CD4-positive, alpha-beta T cell treated with Interleukin-4 for 4 hours (primary cell): ENCODE data around the gene NGEF.

Source experiments
- DNase-seq: peaks from one replicate; pipeline ENCODE4 v3.0.0-alpha.2; 2020

Gene NGEF

DNA sequence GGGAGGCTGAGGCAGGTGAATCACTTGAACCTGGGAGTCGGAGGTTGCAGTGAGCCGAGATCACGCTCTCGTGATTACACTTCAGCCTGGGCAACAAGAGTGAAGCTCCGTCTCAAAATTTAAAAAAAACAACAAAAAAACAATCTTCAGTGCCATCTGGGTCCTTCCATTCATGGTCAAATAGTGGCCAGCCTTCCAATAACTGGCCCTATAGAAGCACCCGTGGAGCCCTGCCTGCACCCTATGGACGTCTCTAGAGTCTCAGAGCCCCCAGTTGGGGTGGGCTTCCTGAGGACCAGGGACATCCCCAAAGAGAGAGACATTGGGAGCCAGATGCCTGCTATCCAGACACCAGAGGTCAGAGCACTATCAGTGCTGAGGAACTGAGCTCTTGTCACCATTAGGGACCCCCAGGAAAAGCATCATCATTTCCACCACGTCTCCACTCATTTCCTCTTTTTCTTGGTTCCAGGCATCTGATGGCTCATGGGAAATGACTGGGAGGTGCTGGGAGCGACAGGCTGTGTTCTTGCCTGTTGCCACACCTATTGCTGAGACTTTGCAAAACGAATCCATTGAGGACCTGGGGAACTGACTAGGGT is 28.8 kb upstream of the NGEF start:
- DNase-seq = no peak

DNA sequence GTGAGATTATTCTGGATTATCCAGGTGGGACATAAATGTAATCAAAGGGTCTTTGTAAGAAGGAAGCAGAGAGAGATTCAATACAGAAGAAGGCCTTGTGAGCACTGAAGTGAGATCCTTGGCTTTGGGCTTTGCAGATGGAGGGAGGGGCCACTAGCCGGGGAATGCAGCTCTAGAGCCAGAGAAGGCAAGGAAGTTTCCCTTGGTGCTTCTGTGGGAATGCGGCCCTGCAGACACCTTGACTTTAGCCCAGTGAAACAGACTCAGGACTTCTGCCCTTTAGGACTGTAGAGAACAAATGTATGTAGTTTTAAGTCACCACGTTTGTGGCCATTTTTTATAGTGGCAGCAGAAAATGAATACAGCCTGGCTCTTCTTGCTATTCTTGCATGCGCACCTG is 27.5 kb upstream of the NGEF start:
- no peak for DNase-seq

DNA sequence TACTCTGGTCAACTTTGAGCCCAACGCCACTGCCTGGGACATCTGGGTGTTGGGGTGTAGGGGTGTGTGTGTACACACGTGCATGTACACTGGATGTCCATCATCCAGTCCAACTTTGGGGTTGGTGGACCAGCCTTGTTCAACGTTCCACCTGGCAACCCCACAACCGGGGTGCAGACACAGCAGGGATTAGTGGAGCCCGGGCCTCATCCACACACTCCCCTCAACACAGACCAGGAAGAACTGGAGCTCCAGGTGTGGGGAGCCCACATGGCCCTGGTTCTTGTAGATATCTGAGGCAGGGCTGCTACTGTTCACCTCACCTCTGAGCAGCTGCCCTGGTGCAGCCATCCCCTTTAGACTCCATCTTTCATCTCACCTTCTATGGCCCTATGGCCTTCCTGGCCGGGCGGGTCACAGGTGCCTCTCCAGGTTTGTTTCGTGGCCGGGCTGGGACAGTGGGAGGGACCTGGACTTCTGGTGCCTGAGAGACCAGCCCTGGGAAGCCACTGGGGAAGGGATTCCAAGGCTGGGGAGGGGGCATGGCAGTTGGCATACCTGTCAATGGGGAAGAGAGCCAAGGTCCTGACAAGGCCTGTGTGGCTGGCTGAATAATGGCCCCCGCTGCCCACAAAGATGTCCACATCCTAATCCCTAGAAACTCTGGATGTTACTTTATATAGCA is 26.9 kb upstream of the NGEF start:
- DNase-seq = no peak

DNA sequence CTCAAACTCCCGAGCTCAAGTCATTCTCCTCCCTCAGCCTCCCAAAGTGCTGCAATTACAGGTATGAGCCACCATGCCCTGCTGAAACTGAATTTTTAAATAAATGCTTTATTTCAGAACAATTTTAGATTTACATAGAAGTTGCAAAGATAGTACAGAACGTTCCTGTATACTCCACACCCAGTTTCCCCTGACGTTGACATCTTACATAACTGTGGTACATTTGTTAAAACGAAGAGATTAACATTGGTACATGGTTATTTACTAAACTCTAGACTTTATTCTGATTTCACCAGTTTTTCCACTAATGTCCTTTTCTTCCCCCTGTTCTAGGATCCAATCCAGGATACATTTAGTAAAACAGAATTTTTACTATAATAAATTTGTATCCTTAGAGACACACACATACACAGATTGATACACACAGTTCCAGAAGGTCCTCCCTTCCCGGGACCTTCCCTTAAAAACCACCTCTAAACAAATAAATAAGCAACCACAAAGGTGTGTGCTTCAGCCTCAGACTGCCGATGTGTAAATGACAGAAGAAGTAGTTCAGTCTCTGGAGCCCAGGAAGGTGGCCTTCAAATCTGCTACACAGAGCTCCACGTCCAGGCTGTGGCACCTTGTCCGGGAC is 26.3 kb upstream of the NGEF start:
- no peak for DNase-seq

DNA sequence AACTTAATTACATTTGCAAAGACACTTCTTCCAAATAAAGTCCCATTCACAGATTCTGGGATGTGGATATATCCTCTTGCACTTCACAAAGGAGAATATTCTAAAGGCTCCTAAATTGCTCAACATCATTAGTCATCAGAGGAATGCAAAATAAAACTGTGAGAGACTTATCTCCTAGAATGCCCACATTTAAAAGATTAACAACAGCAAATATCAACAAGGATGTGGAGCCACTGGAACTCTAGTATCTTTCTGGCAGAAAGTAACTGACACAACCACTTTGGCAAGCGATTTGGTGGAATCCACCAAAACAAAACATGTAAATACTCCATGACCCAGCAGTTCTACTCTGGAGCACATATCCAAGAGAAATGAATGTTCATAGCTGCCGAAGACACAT is 24.0 kb upstream of the NGEF start:
- DNase-seq = no peak

DNA sequence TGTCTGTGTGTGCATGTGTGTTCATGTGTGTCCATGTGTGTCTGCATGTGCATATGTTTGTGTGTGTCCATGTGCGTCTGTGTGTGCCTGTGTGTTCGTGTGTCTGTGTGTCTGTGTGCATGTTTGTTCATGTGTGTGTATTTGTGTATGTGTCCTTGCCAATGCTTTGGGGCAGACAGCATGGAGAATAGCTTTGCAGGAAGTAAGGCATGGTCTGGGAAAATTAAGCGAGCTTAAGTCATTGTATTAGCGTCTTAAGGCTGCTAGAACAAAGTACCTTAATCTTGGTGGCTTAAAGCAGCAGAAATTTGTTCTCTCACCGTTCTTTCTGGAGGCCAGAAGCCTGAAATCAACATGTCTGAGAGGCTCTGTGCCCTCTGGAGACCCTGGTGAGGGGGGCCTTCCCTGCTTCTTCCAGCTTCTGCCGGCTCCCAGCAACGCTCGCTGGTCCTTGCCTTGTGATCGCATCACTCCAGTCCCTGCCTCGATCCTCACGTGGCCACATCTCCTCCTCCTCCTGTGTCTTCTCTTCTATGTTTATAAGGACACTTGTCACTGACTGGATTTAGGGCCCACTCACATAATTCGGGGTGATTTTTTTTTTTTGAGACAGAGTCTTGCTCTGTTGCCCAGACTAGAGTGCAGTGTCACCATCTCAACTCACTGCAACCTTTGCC is 23.2 kb upstream of the NGEF start:
- DNase-seq = no peak

DNA sequence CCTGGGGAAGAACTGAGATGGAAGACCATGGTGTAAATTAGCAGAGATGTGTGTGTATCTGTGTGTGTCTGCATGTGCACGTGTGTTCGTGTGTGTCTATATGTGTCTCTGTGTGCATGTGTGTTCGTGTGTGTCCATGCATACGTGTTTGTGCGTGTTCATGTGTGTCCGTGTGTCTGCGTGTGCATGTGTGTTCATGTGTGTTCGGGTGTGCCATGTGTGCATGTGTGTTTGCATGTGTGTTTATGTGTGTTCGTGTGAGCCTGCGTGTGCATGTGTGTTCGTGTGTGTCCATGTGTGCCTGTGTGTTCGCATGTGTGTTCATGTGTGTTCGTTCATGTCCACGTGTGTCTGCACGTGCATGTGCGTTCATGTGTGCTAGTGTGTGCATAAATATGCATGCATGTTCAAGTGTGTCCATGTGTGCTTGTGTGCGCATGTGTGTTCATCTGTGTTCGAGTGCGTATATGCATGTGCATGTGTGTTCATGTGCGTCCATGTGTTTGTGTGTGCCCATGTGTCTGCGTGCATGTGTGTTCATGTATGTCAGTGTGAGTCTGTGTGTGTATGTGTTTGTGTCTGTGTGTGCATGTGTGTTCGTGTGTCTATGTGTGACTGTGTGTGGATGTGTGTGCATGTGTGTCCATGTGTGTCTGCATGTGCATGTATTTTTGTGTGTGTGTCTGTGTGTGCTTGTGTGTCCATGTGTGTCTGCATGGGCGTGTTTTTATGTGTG is 22.5 kb upstream of the NGEF start:
- no peak for DNase-seq

DNA sequence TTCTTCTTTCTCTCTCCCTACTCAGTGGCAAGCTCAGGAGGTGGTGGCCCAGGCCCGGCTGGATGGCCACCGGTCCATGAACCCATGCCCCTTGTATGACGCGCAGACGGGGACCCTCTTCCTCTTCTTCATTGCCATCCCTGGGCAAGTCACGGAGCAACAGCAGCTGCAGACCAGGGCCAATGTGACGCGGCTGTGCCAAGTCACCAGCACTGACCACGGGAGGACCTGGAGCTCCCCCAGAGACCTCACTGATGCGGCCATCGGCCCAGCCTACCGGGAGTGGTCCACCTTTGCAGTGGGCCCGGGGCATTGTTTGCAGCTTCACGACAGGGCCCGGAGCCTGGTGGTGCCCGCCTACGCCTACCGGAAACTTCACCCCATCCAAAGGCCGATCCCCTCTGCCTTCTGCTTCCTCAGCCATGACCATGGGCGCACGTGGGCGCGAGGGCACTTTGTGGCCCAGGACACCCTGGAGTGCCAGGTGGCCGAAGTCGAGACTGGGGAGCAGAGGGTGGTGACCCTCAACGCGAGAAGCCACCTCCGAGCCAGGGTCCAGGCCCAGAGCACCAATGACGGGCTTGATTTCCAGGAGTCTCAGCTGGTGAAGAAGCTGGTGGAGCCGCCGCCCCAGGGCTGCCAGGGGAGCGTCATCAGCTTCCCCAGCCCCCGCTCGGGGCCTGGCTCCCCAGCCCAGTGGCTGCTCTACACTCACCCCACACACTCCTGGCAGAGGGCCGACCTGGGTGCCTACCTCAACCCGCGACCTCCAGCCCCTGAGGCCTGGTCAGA is 21.2 kb upstream of the NGEF start:
- DNase-seq = no peak

DNA sequence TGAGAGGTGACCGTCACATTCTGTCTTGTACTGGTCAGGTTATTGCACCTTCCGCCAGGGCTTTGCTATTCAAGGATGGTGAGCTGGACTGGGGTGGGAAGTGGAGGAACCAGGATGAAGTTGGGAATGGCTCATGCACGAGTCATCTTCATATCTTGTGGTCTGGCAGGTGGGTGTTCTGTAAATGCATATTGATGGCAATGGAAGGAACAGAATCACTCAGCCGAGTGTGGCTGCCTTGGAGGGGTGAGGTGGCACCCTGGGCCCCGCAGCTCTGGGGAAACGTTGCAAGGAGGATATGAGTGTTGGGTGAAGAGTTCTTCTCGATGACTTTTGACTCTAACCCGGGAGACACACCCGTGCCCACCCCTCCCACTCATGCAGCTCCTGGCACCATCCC is 20.6 kb upstream of the NGEF start:
- DNase-seq = no peak

DNA sequence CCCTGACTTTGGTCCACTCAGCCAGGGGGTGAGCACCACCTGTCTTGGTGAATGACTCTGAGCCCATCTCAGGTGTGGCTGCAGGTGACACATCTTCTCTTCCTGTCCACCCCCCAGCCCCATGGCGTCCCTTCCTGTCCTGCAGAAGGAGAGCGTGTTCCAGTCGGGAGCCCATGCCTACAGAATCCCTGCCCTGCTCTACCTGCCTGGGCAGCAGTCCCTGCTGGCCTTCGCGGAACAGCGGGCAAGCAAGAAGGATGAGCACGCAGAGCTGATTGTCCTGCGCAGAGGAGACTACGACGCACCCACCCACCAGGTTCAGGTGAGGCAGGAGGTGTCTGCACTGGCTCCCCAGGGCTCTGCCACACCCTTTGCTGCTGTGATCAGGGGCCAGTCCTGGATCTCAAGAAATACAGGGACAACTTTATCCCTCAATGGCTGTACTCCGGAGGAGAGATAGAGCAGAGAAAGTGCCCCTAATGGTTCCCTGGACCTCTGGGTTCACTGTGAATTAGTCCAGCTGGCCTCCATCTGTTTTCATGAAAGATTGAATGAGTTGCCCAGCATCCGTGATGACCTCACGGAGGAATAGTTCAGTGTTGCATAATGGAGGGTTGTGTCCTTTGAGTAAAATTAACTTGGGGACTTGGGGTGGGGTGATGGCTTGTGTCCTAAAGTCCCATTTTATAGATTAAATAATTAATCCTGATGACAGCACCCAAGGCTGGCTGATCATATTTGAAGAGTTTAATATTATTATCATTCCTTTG is 19.7 kb upstream of the NGEF start, which contains the start of gene NEU2:
Gene NEU2, plus strand, starts transcription at position 122 of the 770 bp plus-strand sequence. Its CDS starts 0 bp downstream, at position 122.
- no peak for DNase-seq

DNA sequence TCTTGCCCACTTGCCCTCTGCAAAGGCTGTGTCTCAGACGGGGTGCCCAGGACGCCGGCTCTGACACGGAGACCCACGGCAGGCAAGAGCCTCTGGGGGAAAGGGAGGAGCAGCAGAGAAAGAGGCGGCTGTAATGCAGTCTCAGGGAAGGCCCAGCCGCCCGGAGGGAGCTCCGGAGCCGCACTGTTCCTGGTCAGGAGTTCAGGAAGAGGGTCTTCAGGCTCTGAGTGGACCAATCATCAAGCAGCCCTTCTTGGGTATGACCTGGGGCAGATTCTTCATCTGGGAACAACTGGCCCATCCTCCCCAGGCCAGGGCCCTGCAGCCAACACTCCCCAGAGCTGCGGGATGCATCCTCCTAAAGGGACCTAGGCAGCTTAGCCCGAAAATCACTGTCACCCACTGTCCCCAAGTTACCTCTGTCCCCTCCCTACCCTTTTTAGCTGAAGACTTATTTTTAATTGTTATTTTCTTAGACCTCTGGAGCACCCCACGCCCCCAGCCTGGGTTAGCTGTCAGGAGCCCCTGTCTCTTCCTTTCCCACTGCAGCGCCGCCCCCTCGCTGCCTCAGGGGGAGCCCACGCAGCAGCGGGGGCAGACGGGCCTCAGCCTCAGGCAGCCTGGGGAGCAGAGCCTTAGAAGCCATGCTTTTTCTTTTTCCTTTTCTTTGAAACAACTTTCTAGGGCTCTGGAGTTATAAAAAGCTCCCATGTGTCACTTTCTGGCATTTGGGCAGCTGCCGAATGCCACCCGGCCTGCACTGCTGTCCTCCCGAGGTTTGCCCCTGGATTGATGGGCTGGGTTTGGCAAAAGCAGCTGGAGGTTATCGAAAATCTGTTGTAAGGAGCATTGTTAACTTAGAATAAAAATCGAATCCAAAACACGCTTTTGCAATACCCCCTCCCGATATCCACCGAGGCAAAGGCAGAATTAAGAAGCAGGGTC is 18.8 kb upstream of the NGEF start:
- no peak for DNase-seq

DNA sequence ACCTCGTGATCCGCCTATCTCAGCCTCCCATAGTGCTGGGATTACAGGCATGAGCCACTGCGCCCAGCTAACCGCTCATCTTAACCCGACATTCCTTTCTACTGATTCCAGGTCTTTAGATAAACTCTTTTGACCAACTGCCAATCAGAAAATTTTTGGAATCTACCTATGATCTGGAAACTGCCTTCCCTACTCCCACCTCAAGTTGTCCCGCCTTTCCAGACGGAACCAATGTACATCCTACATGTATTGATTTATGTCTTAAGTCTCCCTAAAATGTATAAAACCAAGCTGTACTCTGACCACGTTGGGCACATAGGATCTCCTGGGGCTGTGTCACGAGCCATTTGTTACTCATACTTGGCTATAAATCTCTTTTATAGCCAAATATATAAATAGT is 16.3 kb upstream of the NGEF start:
- DNase-seq = no peak

DNA sequence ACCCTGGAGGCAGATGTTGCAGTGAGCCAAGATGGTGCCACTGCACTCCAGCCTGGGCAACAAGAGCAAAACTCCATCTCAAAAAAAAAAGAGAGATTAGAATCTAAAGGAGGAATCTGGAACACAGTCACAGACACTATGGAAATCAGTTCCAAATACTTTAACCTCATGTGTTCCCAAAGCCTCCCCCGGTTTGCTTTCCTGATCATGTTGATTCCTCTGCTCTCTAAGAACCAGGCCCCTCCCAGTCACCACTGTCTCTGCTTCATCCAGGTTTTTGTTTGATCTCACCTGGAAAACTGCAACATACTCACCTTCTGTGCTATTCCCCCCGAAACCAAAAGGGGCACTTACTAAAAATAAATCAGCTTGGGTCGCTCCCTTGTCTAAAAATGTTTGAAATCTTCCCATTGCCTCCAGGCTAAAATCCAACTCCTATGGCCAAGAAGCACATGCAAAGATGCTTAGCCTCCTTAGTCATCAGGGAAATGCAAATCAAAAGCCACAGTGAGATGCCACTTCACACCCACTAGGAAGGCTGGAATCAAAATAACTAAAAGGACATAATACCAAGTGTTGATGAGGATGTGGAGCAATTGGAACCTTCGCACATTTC is 13.2 kb upstream of the NGEF start:
- no peak for DNase-seq

DNA sequence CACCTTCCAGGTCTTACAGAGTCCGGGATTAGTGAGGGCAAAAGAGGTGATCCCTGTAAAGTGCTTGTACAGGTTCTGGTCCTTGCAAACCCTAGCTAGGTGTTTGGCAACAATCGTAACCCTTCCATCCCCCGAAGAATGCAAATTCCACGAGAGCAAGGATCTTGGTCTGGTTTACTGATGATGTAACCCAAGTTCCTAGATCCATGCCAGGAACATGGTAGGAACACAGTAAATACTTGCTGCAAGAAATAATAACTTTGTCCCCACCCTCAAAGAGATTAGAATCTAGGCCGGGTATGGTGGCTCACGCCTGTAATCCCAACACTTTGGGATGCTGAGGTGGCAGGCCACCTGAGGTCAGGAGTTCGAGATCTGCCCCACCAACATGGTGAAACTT is 12.7 kb upstream of the NGEF start:
- DNase-seq = no peak

DNA sequence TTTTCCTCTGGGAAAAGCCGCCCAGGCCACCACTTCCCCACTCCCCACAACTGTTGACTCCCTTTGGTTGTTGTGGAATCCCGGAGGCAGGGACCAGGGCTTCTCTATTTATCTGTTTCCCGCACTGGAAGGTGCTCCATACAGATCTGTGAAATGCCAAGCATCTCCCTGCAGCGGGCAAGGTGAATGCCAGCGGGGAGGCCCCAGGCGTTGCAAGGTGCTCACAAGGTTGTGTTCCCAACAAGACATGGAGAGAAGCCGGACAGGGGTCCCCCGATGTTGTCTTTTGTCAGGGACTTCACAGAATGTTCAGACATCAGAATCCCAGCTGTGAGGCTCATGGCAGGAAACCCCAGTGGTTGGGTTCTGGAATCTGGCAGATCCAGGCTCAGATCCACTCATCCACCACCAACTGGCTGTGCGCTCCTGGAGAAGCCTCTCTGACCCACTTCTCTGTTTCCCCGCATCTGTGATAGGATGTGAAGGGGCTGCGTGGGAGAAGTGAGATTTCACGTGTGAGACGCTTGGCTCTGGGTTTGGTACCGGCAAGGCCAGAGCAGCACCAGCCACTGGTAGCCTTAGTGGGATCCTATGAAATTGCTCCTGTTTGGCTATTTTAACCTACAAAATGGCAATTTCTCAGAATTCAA is 10.8 kb upstream of the NGEF start:
- DNase-seq = no peak

DNA sequence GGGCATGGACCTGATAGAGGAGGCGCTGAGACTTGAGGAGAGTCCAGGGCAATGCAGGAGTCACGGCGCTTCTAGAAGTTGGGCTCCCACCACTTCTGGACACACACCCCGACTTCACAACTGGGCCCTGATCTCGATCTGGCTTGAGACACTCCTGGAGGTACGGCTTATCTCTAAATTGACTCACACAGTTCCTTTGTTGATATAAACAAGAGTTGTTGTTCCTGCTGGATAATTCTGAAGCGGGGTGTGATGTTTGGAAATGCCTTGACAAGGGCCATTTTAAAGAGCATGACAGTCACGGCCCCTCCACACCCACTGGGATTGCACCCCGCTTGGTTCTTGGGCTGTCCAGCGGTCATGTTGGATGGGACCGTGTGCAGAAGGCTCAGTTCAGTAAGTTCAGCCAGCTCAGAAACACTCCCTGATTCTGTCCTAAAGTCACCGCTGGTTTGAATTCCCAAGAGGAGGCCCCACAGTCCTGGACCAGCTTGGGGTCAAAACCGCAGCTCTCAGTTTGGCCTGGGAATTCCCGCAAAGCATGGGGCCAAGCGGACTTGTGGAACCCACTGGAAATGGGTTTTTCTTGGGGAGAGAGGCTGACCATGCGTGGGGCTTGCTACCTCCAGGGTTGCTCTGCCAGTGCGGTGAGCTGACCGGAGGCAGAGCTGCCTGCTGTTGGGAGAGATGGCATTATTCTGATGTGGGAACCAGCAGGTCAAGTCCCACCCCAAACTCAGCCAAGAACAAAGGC is 10.1 kb upstream of the NGEF start:
- DNase-seq = no peak

DNA sequence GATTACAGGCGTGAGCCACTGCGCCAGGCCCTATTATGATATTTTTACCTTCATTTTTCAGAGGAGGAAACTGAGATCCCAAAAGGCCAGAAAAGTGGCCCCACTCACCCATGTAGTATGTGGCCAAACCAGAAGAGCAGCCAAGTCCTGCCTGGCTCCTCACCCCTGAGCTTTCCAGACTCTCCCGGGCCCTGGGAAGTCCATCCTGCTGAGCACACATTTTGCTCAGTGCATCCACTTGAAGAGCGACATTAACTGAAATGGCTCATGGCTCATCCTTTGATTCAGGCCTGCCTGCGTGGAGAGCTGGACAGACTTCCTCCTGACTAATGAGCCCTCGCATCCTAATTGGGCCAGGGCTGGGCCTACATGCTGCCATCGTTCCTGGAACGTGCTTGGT is 9.5 kb upstream of the NGEF start:
- DNase-seq = no peak

DNA sequence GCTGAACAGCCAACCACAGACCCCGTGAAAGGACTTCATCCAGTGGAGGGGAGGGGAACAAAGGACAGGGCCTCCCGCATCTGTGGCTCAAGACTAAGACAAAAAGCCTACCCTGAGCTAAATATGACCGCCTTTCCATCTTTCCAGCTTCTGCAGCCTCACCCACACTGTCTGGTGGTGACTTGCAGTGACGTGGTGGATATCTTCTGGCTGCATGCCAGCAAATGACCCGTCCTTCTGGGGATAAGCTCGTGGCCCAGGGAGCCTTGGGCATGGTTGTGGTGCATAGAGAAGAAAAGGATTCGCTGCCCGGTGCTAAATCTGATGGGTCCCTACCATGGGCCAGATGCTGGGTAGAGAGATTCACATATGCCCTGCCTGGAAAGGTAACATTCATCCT is 8.7 kb upstream of the NGEF start:
- no peak for DNase-seq

DNA sequence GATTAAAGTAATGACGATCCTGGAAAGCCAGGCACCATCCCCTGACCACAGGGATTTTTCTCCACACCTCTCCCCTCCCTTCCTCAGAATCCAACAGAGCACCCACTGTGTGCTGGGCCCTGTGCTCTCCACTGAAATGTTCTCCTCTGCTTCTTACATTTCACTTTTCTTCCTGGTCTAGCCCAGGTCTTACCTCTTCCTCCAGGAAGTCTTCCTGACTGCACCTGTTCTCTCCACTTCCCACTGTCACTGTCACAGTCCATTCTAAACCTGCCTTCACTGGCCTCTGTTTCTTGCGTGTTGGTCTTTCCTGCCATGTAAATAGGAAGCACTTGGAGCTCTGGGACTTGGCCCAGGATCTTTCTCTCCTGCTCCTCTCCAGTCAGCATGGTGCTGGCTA is 7.4 kb upstream of the NGEF start:
- no peak for DNase-seq
